GM19397 (cell line): ENCODE data around the gene GNG2.

Experiments used
- ATAC-seq: cut with Tn5 transposase; IDR thresholded peaks from one replicate; pipeline ENCODE4 v1.9.1; 2021; ENCODE audit warnings: mild to moderate bottlenecking, moderate library complexity; ENCODE audit not compliant: unreplicated experiment

GNG2 gene

DNA sequence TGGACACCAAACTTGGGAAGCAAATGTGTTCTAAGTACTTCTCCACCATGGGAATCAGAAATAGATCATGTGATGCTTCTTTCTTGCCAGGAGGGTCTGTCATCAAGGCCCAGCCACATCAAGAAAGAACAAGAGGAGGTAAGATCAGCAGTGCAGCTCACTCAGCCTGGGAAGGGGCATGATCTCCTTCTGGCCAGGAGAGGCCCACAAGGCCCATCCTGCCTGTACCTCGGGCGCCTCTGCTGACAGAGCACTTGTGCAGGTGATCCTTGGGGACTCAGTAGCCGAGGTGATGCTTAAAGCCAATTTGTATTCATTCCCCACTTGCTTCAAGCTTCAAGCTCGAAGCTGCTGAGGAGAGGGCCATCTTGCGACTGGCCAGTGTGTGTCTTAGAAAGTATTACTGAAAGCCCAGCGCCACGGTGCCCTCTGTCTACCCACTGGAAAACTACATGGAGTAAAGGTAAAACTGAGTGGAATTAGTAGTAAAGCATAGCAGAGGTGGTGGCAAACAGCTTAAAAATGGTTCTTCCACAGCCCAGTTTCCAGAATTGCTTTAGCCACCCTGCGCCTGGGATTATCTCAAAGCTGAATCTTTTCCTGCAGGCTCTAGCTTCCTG, 155.1 kb downstream of the GNG2 start:
- ATAC-seq: no peak

DNA sequence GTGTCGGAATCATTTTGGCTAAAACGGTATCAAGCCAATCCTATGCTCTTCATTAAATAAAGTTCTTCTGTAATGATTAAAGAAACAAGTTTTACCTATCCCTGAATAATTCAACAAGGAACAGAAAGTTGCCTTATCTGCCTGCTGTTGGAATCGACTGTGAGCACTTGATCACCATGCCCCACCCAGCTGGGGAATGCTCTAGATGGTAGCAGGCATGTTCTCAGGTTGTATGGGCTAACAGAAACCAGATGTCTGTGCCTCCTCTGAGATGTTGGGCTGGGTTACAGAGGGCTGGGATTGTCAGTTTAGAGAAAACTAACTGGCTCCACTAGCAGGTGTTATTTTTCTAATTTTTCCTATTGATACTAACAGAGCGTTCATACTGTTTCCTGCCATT, 157.8 kb downstream of the GNG2 start:
- no peak for ATAC-seq

DNA sequence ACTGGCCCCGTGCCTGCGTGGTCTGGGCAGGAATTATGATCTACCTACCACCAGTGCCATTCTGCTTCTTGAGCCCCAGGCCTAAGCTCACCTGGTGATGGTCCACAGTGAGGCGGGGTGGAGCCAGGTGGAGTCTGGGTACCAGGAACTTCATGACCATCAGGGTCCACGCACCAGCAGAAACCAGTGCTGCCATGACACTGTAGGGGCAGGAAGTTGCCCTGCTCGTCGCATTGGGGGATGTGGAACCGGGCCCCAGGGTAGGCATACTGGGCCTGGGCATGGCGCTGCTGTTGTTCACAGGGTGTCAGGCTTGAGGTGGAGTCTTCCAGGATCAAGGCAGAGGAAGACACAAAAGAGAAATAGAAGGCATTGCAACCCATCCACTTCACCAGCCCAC, 158.6 kb downstream of the GNG2 start:
- ATAC-seq: no peak
